ENCODE results near the gene WNT8B.

The WNT8B gene

DNA sequence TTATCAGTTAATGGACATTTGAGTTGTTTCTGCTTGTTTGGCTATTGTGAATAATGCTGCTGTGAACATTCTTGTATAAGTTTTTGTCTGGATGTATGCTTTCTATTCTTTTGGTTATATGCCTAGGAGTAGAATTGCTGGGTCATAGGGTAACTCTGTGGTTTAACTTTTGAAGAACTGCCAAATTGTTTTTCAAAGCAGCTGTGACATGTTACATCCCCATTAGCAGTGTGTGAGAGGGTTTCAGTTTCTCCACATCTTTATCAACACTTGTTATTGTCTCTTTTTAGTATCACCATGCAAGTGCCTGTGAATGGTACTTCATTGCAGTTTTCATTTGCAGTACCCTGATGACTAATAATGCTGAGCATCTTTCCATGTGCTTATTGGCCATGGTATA, 69.0 kb downstream of the WNT8B start:
- H3K79me2 ChIP-seq (ENCODE audit: low read length) = peaks cover 38% of the 10 kb centered on the region
- H3K4me2 ChIP-seq (ENCODE audit: low read length) = no peak overlapping the region
- H3K4me3 ChIP-seq (ENCODE audit: low read length) = no peak overlapping the region
- H3K9ac ChIP-seq (ENCODE audit: low read length) = no peak overlapping the region
- TF ChIP-seq EZH2phosphoT487 (IDR thresholded peaks at IDR 0.05; ENCODE audit: low read depth) = no peak
- TF ChIP-seq, protein P1, sequence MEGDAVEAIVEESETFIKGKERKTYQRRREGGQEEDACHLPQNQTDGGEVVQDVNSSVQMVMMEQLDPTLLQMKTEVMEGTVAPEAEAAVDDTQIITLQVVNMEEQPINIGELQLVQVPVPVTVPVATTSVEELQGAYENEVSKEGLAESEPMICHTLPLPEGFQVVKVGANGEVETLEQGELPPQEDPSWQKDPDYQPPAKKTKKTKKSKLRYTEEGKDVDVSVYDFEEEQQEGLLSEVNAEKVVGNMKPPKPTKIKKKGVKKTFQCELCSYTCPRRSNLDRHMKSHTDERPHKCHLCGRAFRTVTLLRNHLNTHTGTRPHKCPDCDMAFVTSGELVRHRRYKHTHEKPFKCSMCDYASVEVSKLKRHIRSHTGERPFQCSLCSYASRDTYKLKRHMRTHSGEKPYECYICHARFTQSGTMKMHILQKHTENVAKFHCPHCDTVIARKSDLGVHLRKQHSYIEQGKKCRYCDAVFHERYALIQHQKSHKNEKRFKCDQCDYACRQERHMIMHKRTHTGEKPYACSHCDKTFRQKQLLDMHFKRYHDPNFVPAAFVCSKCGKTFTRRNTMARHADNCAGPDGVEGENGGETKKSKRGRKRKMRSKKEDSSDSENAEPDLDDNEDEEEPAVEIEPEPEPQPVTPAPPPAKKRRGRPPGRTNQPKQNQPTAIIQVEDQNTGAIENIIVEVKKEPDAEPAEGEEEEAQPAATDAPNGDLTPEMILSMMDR (IDR thresholded peaks at IDR 0.05; ENCODE audit: low read depth, low read length) = no peak
- H3K9me3 ChIP-seq (ENCODE audit: insufficient read depth, low read length) = no peaks in the 10 kb centered on the region
- H3K36me3 ChIP-seq (replicated peaks; ENCODE audit: low read depth, low read length) = peaks cover 2% of the 10 kb centered on the region
- no peak overlapping the region for H3K27ac ChIP-seq (ENCODE audit: low read length)
- no peak overlapping the region for H2AFZ ChIP-seq (ENCODE audit: low read depth, low read length)
- H3K27me3 ChIP-seq (ENCODE audit: low read depth, low read length) = no peaks in the 10 kb centered on the region
- H4K20me1 ChIP-seq (ENCODE audit: insufficient read depth, low read length) = peaks cover 6% of the 10 kb centered on the region; the same call in 1 of the 2 replicates
- peaks cover 23% of the 10 kb centered on the region for H3K4me1 ChIP-seq (ENCODE audit: low read length)
